HepG2 (cell line): ENCODE results near the gene PTPN2. TPM values are rescaled to one million over a fixed set of nuclear protein-coding genes. Genes with fewer than 3 reads are reported as not detected.

Experiments
- ATAC-seq: fragments of 200-7000 bp; cut with Tn5 transposase; 3 replicates; pipeline ENCODE4 v1.9.1; 2020; ENCODE audit warnings: mild to moderate bottlenecking, moderate library complexity
- BruUV-seq: library from RNA; stranded (reverse); fragments of 400-500 nt; replicated peaks from 2 replicates; lab custom pipeline; 2021; lab: Mats Ljungman, UMichigan
- CTCF ChIA-PET: fragments of 300-600 bp; formaldehyde crosslinking; extraction: SDS; loops from one replicate; lab custom pipeline; 2021; ENCODE audit warnings: low total read pairs, inconsistent platforms, low intra/inter-chr PET ratio; lab: Yijun Ruan, JAX
- POLR2A ChIA-PET: fragments of 350-600 bp; sonication (Branson Sonifier 250); formaldehyde crosslinking; loops from one replicate; lab custom pipeline; 2020; ENCODE audit warnings: antibody characterized with exemption, inconsistent platforms; lab: Yijun Ruan, JAX
- DNase-seq: peaks from one replicate; pipeline ENCODE4 v3.0.0-alpha.2; 2015; ENCODE audit warnings: low spot score
- FAIRE-seq: peaks from 3 replicates; lab custom pipeline; 2011; peaks lifted over from hg19 to GRCh38; lab: Jason Lieb, UNC
- H2AFZ ChIP-seq: one replicate; pipeline ENCODE4 v1.6.1; 2011; ENCODE audit warnings: low read length, inconsistent platforms
- H3K27ac ChIP-seq: fragments of 300-600 bp; 3 replicates; pipeline ENCODE4 v1.8.0; 2011; ENCODE audit warnings: mixed run types, mild to moderate bottlenecking, mixed read lengths, low read length, inconsistent platforms; ENCODE audit not compliant: insufficient read depth; ENCODE audit errors: extremely low read length
- H3K27me3 ChIP-seq, 2 experiments: fragments of 200-600 bp in 1 of 2; 2 replicates in 1 of 2; 3 replicates in 1 of 2; pipeline versions ENCODE4 v1.6.0 to v1.8.0; 2011; ENCODE audit warnings: low read length in 2 of 2, mild to moderate bottlenecking in 2 of 2, moderate library complexity in 2 of 2, inconsistent platforms in 1 of 2; ENCODE audit not compliant: insufficient read depth in 2 of 2, control insufficient read depth in 1 of 2
- H3K36me3 ChIP-seq, 2 experiments: fragments of 200-600 bp in 1 of 2; replicated peaks in 1 of 2; 2 replicates in 1 of 2; 3 replicates in 1 of 2; pipeline versions ENCODE4 v1.5.1 to v1.8.0; 2011; ENCODE audit warnings: low read length in 2 of 2, inconsistent platforms in 1 of 2; ENCODE audit not compliant: insufficient read depth in 2 of 2, control insufficient read depth in 1 of 2
- H3K4me1 ChIP-seq: 2 replicates; pipeline ENCODE4 v1.5.1; 2012; ENCODE audit warnings: low read length, inconsistent platforms; ENCODE audit not compliant: insufficient read depth
- H3K4me2 ChIP-seq: 2 replicates; pipeline ENCODE4 v1.6.0; 2011; ENCODE audit warnings: low read depth, low read length, inconsistent platforms
- H3K4me3 ChIP-seq, 3 experiments: fragments of 200-600 bp in 1 of 3; sonication (generic), shearing (Covaris generic) in 1 of 3; replicated peaks in 1 of 3; 2 replicates each; pipeline ENCODE4 v1.5.1; 2011 to 2016; ENCODE audit warnings: low read length in 3 of 3, inconsistent platforms in 2 of 3, low read depth in 2 of 3, mild to moderate bottlenecking in 2 of 3, control low read depth in 1 of 3, mixed read lengths in 1 of 3; ENCODE audit not compliant: insufficient read depth in 1 of 3
- H3K79me2 ChIP-seq: one replicate; pipeline ENCODE4 v1.6.1; 2011; ENCODE audit warnings: low read length, inconsistent platforms; ENCODE audit not compliant: insufficient read depth
- H3K9ac ChIP-seq: 2 replicates; pipeline ENCODE4 v1.6.0; 2011; ENCODE audit warnings: mild to moderate bottlenecking, low read depth, low read length, inconsistent platforms; ENCODE audit not compliant: insufficient read depth
- H3K9me3 ChIP-seq: 2 replicates; pipeline ENCODE4 v1.5.1; 2012; ENCODE audit warnings: mild to moderate bottlenecking, low read length
- H4K20me1 ChIP-seq: 2 replicates; pipeline ENCODE4 v1.6.0; 2011; ENCODE audit warnings: inconsistent platforms, mild to moderate bottlenecking, low read length, moderate library complexity; ENCODE audit not compliant: insufficient read depth
- EP300 ChIP-seq, 3 experiments: sonication (generic) in 1 of 3; formaldehyde crosslinking in 1 of 3; IDR thresholded peaks; 2 replicates each; pipeline versions ENCODE4 v1.5.1 to v1.6.1; 2011 to 2020; ENCODE audit warnings: low read depth in 2 of 3, low read length in 2 of 3, borderline replicate concordance in 1 of 3, improper control_type of control experiment in 1 of 3, mild to moderate bottlenecking in 1 of 3, missing genetic modification reagents in 1 of 3, moderate library complexity in 1 of 3
- MIER2 ChIP-seq: IDR thresholded peaks from 2 replicates; pipeline ENCODE4 v1.6.1; 2016; ENCODE audit warnings: missing biosample characterization, missing genetic modification reagents
- PAWR ChIP-seq: sonication (generic); formaldehyde crosslinking; IDR thresholded peaks from 2 replicates; pipeline ENCODE4 v1.4.0; 2020; ENCODE audit warnings: missing genetic modification reagents, mild to moderate bottlenecking, borderline replicate concordance
- RCOR2 ChIP-seq: IDR thresholded peaks from 2 replicates; pipeline ENCODE4 v1.6.1; 2016; ENCODE audit warnings: missing biosample characterization, missing genetic modification reagents
- RFXAP ChIP-seq: sonication (generic); formaldehyde crosslinking; IDR thresholded peaks from 2 replicates; pipeline ENCODE4 v1.4.0; 2020; ENCODE audit warnings: missing genetic modification reagents, borderline replicate concordance
- ZNF350 ChIP-seq: sonication (generic); formaldehyde crosslinking; IDR thresholded peaks from 2 replicates; pipeline ENCODE4 v1.4.0; 2020; ENCODE audit warnings: mild to moderate bottlenecking, low read depth, missing genetic modification reagents, borderline replicate concordance
- ZNF674 ChIP-seq: sonication (generic); formaldehyde crosslinking; IDR thresholded peaks from 2 replicates; pipeline ENCODE4 v1.5.0; 2020; ENCODE audit warnings: low read depth, mild to moderate bottlenecking, missing genetic modification reagents
- ZNF703 ChIP-seq: sonication (generic); formaldehyde crosslinking; IDR thresholded peaks from 2 replicates; pipeline ENCODE4 v1.5.1; 2020; ENCODE audit warnings: missing genetic modification reagents, mild to moderate bottlenecking, moderate library complexity, borderline replicate concordance
- ZNF790 ChIP-seq: sonication (generic); formaldehyde crosslinking; IDR thresholded peaks from 2 replicates; pipeline ENCODE4 v1.8.0; 2022; ENCODE audit warnings: missing genetic modification reagents, mild to moderate bottlenecking, borderline replicate concordance
- WGBS: methylation state at CpG from one replicate; pipeline ENCODE4 v1.1.6; 2017; ENCODE audit warnings: low lambda C conversion rate; 5-methylcytosine and 5-hydroxymethylcytosine counted together
- in situ Hi-C: cut with HindIII; loops from 2 replicates; pipeline ENCODE4 v1.10.0; 2017; ENCODE audit warnings: low pct_unique_long_range_greater_than_20kb; ENCODE audit not compliant: extremely low pct_ligation_motif_present
- intact Hi-C: fragments of 100-400 bp; cut with micrococcal nuclease; formaldehyde crosslinking; loops from one replicate; pipeline ENCODE4 v1.10.0; 2022; ENCODE audit not compliant: unreplicated experiment
- polyA plus RNA-seq, 8 experiments: library from polyadenylated mRNA; depleted of rRNA in 3 of 8; stranded (reverse) in 7 of 8; unstranded in 1 of 8; fragments of >200 nt; fragmentation: Illumina TruSeq in 4 of 8; extraction: Trizol in 4 of 8; gene quantifications; 2 replicates each; pipeline versions ENCODE4 v1.2.1 to v1.2.3, GENCODE V29; 2011 to 2016; ENCODE audit warnings: low read depth in 4 of 8, missing spikeins in 1 of 8, mixed read lengths in 1 of 8; ENCODE audit not compliant: insufficient read depth in 1 of 8
- total RNA-seq, 5 experiments: library from RNA; depleted of rRNA; stranded (reverse); fragments of >200 nt; fragmentation: Illumina TruSeq; extraction: Trizol; gene quantifications; 2 replicates each; pipeline ENCODE4 v1.2.3, GENCODE V29; 2016; ENCODE audit warnings: low read depth in 1 of 5
- TF ChIP-seq, protein P1 (sequence below): sonication (generic); formaldehyde crosslinking; conservative IDR thresholded peaks from 2 replicates; pipeline ENCODE4 v1.8.0; 2022; ENCODE audit warnings: missing genetic modification reagents
- TF ChIP-seq, protein P2 (sequence below): sonication (generic); formaldehyde crosslinking; IDR thresholded peaks from 2 replicates; pipeline ENCODE4 v1.5.1; 2020; ENCODE audit warnings: missing genetic modification reagents, mild to moderate bottlenecking, borderline replicate concordance

PTPN2 gene
- total and polyA plus RNA-seq, 2 of the 13 experiments (the other 11 are each of a cell fraction or from before 2014, with no cell fraction given) = 24.9 to 41.5 TPM

DNA sequence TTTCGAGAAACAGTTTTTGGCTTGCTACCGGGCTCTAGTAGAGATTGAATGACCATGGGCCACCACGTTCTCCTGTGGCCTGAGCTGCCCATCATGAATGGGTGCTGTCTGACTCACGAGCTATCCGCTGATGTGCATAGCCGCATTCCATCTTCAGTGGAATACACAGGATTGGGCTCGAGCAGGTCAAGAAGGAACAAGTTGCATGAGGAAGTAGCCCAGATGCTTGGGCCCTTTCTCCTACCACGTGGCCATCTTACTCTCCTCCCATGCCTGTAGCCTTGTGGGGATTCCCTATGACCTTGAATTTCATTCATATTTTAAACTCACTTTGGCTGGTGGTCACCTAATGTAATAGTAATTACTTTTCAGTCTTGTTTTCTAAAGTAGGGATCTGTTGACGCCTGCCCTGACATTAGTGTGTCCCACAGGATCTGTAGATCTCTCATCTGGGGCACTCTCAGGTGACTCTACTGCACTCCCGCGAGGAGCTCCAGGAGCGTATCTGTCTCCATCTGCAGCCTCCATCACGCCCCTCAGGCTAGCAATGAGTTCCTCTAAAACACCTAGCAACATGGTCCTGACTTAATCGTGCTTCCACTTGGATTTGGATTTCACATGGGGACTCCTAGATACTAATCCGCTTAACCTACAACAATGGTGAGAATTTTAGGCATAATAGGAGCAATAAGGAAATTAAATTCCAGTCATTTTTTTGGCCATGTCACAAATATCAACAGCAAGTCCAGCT lies 113.4 kb downstream of the PTPN2 start:
- no peak for ATAC-seq
- POLR2A ChIA-PET = no interaction called here
- CTCF ChIA-PET = no interaction called here
- Histone ChIP-seq H2AFZ (no peak overlapping the region), H3K4me1 (peaks cover 32% of the 10 kb centered on the region), H3K36me3 (no peaks in the 10 kb centered on the region), H3K79me2 (no peaks in the 10 kb centered on the region), H3K9me3 (no peaks in the 10 kb centered on the region), H3K9ac (no peak overlapping the region), H3K27me3 (no peaks in the 10 kb centered on the region), H3K4me3 (no peak overlapping the region), H3K4me2 (no peak overlapping the region), H3K27ac (no peak overlapping the region), H4K20me1 (no peaks in the 10 kb centered on the region)
- no TSS peak for BruUV-seq
- DNase-seq = no peak
- intact Hi-C loops (no loop called here), in situ Hi-C loops (no loop called here)
- FAIRE-seq = no peak
- WGBS = 86% methylated on average over 11 of the region's 15 CpGs
- TF ChIP-seq RFXAP (no peak), RCOR2 (CRISPR knock-in tag) (no peak), MIER2 (CRISPR knock-in tag) (no peak), EP300 (IDR thresholded peaks at IDR 0.05; ENCODE audit: low read depth in 2 of 2, low read length in 2 of 2) (no peak), EP300 (CRISPR knock-in tag; IDR thresholded peaks at IDR 0.05; ENCODE audit: borderline replicate concordance) (no peak), ZNF790 (no peak), ZNF703 (CRISPR knock-in tag) (no peak), PAWR (CRISPR knock-in tag) (no peak), ZNF674 (CRISPR knock-in tag) (no peak), ZNF350 (no peak)
- TF ChIP-seq, protein P1, sequence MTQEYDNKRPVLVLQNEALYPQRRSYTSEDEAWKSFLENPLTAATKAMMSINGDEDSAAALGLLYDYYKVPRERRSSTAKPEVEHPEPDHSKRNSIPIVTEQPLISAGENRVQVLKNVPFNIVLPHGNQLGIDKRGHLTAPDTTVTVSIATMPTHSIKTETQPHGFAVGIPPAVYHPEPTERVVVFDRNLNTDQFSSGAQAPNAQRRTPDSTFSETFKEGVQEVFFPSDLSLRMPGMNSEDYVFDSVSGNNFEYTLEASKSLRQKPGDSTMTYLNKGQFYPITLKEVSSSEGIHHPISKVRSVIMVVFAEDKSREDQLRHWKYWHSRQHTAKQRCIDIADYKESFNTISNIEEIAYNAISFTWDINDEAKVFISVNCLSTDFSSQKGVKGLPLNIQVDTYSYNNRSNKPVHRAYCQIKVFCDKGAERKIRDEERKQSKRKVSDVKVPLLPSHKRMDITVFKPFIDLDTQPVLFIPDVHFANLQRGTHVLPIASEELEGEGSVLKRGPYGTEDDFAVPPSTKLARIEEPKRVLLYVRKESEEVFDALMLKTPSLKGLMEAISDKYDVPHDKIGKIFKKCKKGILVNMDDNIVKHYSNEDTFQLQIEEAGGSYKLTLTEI (CRISPR knock-in tag) = no peak
- TF ChIP-seq, protein P2, sequence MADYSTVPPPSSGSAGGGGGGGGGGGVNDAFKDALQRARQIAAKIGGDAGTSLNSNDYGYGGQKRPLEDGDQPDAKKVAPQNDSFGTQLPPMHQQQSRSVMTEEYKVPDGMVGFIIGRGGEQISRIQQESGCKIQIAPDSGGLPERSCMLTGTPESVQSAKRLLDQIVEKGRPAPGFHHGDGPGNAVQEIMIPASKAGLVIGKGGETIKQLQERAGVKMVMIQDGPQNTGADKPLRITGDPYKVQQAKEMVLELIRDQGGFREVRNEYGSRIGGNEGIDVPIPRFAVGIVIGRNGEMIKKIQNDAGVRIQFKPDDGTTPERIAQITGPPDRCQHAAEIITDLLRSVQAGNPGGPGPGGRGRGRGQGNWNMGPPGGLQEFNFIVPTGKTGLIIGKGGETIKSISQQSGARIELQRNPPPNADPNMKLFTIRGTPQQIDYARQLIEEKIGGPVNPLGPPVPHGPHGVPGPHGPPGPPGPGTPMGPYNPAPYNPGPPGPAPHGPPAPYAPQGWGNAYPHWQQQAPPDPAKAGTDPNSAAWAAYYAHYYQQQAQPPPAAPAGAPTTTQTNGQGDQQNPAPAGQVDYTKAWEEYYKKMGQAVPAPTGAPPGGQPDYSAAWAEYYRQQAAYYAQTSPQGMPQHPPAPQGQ (CRISPR knock-in tag) = no peak
